Mononuclear cell (primary cell): Measurements from ENCODE around the gene KCTD18. TPM values are rescaled to one million over a fixed set of nuclear protein-coding genes. Genes with fewer than 3 reads are reported as not detected.

Experiments
- H3K27me3 ChIP-seq: 2 replicates; pipeline ENCODE4 v1.6.0; 2011; ENCODE audit warnings: low read length, control low read depth; ENCODE audit not compliant: insufficient read depth
- H3K4me1 ChIP-seq: 2 replicates; pipeline ENCODE4 v1.5.1; 2011; ENCODE audit warnings: mild to moderate bottlenecking, low read length, control low read depth; ENCODE audit not compliant: insufficient read depth
- H3K4me3 ChIP-seq: 2 replicates; pipeline ENCODE4 v1.5.1; 2011; ENCODE audit warnings: mild to moderate bottlenecking, low read length, moderate library complexity
- H3K9me3 ChIP-seq: 2 replicates; pipeline ENCODE4 v1.5.1; 2011; ENCODE audit warnings: low read depth, mild to moderate bottlenecking, control low read depth, low read length
- total RNA-seq: library from RNA; depleted of rRNA; stranded (reverse); fragments of >200 nt; gene quantifications from one replicate; pipeline ENCODE4 v1.2.3, GENCODE V29; 2012

Gene KCTD18
- total RNA-seq, 1 donor: 23.5 TPM

GRCh38 chr2:200472853-200473464 is 36.9 kb downstream of the KCTD18 start:
- peaks cover 6% of the 10 kb centered on the region for H3K4me1 ChIP-seq
- no peaks in the 10 kb centered on the region for H3K27me3 ChIP-seq
- no peak overlapping the region for H3K4me3 ChIP-seq
- H3K9me3 ChIP-seq: no peaks in the 10 kb centered on the region

DNA sequence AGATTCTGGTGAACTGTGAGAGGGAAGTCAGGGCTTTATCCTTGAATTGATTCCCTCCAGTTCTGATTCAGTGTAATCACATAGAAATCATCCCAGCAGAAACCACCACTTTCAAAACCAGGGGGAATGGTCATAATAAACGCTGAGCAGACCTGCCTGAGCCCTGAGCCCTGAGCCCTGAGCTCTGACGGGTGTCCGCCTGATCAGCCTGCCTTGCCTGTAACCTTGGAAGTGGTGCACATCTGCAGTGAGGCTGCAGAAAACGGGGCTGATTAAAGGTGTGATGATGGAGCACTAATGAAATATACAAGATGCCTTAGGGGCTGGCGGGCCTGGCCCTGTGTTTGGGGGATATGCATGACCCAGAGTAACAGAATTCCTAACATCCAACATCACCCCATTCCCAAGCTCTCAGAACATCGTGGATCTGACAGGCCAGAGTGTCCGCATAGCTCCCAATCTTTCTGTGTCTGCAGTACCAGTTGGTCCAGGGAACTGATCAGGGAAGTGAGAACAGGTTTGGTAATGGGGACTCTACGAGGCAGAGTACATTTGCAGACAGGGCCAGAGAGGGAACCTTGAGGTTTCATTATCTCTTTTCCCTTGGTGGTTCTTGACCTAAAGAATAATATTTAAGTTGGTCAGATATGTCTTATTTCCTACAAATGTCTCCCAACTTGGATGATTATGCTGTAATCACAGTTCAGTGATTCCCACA is 37.8 kb downstream of the KCTD18 start:
- no peaks in the 10 kb centered on the region for H3K27me3 ChIP-seq
- peaks cover 13% of the 10 kb centered on the region for H3K4me1 ChIP-seq
- H3K4me3 ChIP-seq: no peak overlapping the region
- H3K9me3 ChIP-seq: no peaks in the 10 kb centered on the region

DNA sequence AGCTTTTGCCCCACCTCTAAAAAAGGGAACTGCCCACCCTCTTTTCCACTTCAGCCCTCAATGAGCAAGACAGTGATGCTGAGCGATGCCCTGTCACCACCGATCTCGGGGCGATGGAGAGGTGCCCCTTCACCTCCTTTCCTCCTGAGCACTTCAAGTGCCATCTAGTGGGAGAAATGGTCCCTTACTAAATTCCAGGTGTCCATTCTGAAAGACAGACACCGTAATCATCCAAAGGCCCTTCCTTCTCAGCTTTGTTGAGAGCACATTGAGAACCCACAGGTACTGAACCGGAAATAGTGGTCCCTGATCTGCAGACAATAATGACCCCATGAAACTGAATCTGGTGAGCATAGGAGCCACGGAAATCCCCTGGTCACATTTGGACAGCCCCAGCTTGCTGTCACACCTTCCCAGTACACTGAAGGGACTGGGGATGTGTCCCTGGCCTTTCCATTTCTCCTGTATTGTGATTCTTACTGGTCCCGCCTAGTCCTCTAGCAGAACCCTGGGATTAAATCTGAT is 38.5 kb downstream of the KCTD18 start:
- Histone ChIP-seq H3K4me1 (peaks cover 13% of the 10 kb centered on the region), H3K4me3 (no peak overlapping the region), H3K9me3 (no peaks in the 10 kb centered on the region), H3K27me3 (no peaks in the 10 kb centered on the region)

DNA sequence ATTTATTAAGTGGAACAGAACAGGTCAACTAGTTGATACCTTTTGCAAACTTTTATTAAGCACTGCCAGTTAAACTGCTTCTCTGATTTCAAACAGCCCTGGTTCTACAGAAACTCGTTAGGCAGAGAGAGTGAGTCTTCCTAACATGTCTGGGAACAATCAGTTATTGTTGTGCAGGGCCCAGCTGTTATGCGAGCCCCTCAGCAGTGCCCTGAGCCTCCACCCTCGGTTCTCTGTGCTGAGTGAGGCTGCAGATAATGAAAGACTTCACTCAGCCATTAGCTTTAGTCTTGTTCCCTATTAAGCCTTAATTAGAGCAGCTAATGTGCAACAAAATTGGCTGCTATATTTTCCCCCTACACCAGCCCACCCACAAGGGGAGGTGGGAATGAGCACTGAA is 39.6 kb downstream of the KCTD18 start:
- H3K4me3 ChIP-seq: no peak overlapping the region
- H3K9me3 ChIP-seq: no peaks in the 10 kb centered on the region

DNA sequence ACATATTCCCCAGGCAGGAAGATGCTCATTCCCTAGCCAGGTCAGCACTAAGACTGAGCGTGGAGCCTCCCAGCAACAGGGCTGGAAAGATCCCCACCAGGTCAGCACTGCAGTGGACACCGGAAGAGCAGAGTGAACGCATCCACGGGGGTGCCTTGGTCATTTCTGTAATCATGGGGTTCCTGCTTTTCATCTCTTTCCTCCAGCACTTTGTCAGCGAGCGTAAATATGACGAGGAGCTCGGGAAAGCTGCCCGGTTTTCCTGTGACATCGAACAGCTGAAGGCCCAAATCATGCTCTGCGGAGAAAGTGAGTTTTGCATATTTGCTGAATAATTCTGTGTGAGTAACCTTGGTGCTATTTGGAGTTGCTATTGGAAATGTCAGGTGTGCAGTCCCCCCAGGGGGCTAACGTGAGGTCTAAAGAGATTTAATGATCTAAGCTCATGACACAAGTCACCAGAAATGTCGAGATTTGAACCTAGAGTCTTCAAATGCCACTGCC is 40.1 kb downstream of the KCTD18 start:
- H3K9me3 ChIP-seq: no peaks in the 10 kb centered on the region
- H3K4me1 ChIP-seq: peaks cover 13% of the 10 kb centered on the region
- no peaks in the 10 kb centered on the region for H3K27me3 ChIP-seq
- H3K4me3 ChIP-seq: no peak overlapping the region

More for the DNA sequence above, 39.6 kb downstream of the KCTD18 start:
- no peaks in the 10 kb centered on the region for H3K27me3 ChIP-seq
- peaks cover 13% of the 10 kb centered on the region for H3K4me1 ChIP-seq

DNA sequence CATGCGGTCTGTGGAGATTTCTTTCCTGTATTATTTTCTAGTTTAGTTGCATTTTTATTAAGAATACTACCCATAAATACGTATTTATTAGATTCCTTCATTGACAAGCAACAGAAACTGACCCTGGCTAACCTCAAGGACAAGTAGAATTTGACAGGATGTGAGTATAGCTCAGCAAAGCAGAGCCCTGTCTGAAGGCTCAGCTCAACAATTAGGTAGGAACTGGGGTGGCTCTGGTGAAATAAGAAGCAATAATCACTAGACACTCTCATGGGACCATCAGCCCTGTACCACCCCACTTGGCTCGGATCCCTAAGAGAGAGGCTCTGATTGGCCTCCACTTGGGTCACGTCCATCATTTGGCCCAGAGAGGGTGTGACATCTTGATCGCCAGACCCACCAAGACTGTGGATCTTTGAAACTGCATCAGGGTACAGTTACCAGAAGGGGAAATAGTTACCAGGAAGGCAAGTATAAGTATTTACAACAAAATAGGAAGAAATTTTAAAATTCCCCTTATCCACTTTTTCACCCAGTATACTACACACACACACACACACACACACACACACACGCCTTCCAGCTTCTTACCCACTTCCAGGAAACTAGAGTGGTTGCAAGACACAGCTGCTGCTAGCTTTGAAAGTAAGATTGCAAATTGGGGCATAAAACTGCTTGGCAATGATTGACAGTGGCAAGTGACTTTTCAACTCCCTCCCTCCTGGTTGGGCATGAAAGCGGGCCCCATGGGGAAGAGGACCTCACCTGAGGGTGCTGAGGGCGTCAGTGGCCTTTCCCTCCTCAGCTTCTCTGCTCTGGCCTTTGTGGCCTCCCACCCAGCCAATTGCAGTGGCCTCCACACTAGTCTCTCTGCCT is 41.8 kb downstream of the KCTD18 start:
- peaks cover 13% of the 10 kb centered on the region for H3K4me1 ChIP-seq
- no peaks in the 10 kb centered on the region for H3K9me3 ChIP-seq
- H3K27me3 ChIP-seq: no peaks in the 10 kb centered on the region
- no peak overlapping the region for H3K4me3 ChIP-seq

DNA sequence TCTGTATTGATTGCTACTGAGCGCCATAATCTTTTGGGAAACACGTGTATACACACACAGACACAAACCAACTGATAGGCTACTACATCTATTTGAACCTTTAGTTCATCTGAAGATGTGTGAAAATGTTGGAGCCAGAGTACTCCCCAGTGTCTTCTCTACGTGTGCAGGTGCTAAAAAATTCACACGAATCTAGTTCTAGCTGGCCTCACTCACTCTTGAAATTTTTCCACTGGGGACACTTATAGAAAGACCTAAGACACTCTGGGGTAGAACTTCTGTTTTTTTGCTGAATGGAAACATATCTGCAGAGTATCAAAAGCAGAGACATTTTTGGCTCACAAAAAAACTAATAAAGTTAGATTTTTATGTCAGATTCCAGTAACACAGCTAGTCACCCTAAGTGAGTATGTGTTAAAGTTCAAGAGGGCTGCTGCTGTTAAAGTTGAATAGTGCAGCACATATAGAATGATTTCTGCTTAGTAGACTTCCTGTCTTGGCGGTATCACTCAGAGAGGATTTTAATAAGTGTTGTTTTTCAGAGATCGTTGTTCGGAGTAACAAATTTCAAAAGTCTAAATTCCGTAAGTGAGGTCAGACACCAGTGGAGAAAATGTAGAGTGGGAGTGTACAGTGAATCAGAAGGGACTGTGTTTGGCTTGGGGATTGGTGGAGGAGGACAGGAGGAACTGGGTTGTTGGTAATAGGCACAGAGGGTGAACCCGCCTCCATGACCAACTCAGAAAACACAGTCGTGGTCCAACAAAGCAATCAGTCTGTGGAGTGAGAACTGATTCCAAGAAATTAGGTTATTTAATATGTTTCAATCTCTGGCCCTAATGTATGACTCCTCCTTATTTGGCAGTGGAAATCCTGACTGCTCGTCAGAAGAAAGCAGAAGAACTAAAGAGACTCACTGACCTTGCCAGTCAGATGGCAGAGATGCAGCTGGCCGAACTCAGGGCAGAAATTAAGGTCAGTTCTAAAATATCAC is 43.1 kb downstream of the KCTD18 start:
- Histone ChIP-seq H3K4me1 (peaks cover 13% of the 10 kb centered on the region), H3K4me3 (no peak overlapping the region), H3K27me3 (no peaks in the 10 kb centered on the region), H3K9me3 (no peaks in the 10 kb centered on the region)

- no peak overlapping the region for H3K4me3 ChIP-seq
- no peaks in the 10 kb centered on the region for H3K27me3 ChIP-seq
- peaks cover 12% of the 10 kb centered on the region for H3K4me1 ChIP-seq
- H3K9me3 ChIP-seq: no peaks in the 10 kb centered on the region
These were observed 46.4 kb downstream of the KCTD18 start for GRCh38 chr2:200463452-200463851.

DNA sequence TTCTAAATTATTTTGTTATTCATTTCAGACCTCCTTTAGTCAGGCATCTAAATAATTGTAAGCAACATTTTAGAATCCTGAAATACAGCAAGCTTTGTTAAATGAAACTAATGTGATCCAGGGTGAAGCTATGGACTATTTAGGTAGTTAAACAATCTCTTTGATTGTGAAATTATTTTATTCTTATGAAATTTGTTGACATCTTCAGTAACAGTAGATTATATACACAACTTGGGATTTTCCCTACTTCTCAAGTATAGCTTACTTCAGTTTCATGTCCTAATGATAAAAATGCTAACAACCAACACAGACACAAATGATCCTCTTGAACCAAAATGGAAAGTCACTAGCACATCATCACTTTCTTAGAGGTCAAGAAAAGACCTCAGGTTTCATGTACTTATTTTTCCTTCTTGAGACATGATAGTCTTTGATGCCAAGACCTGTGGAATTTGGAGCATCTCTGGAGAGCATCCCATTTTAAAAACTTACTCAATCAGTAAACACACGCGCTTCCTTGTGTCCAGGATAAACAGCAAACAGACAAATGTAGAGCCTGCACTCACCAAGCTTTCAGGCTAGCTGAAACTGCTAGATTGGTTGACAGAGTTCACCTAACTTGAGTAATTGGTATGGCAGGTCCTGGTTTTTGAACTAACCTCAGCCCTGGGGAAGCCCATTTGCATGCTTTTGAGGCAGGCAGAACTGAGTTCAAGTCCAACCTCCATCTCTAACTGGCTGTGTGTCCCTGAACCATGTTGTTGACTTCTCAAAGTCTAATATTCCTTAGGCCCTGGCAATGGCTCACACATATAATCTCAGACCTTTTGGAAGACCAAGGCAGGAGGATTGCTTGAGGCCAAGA is 47.8 kb downstream of the KCTD18 start:
- Histone ChIP-seq H3K4me1 (peaks cover under 1% of the 10 kb centered on the region), H3K4me3 (no peak overlapping the region), H3K9me3 (no peaks in the 10 kb centered on the region), H3K27me3 (no peaks in the 10 kb centered on the region)

GRCh38 chr2:200459101-200459500 is 50.8 kb downstream of the KCTD18 start:
- H3K4me1 ChIP-seq: peaks cover 18% of the 10 kb centered on the region
- no peaks in the 10 kb centered on the region for H3K9me3 ChIP-seq
- no peak overlapping the region for H3K4me3 ChIP-seq
- no peaks in the 10 kb centered on the region for H3K27me3 ChIP-seq

DNA sequence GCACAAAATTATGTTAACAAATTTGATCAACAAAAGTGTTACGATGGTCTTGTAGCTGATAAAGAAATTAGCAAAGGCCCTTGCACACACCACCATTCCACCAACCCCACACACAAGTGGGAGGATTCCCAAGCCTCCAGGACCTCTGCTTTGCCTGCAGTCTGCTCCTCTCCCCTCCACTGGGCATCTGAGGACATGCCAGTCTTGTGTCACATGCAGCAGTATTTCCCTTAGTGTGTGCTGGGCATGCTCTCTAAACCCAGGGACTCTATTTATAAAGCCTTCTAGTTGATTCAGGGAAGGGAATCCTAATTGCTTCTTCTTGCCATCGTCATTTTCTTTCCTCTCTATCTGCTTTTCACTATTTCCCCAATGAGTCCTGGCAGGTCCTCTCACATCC is 53.3 kb downstream of the KCTD18 start:
- Histone ChIP-seq H3K9me3 (no peaks in the 10 kb centered on the region), H3K4me3 (no peak overlapping the region), H3K4me1 (peaks cover 22% of the 10 kb centered on the region), H3K27me3 (no peaks in the 10 kb centered on the region)

- H3K27me3 ChIP-seq: no peaks in the 10 kb centered on the region
- H3K4me1 ChIP-seq: peaks cover 27% of the 10 kb centered on the region
- no peak overlapping the region for H3K4me3 ChIP-seq
- H3K9me3 ChIP-seq: no peaks in the 10 kb centered on the region
These were observed 53.9 kb downstream of the KCTD18 start for GRCh38 chr2:200455958-200456421.
